ENCODE data around the gene RBMS1. TPM values are rescaled to one million over a fixed set of nuclear protein-coding genes. Genes with fewer than 3 reads are reported as not detected.
A peak's percentile ranks its signal among the peaks of the same experiment; 100 is the strongest.

Gene RBMS1
- polyA plus RNA-seq, 1 donor (not counting 4 experiments of a cell fraction or from before 2014, with no cell fraction given): 89.1 TPM

DNA sequence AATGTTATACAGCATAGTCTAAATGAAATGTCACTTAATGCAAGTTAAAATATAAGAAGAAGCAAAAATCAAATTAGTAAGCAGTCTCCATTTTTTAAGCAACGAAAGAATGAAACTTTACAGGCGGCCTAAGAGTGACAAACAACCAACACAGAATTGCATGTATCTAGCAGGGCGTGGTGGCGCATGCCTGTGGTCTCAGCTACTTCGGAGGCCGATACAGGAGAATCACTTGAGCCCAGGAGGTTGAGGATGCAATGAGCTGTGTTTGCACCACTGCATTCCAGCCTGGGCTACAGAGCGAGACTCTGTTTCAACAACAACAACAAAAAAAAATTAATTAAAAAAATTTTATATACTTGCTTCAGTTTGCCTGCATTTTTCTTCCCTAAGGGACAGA is 16.6 kb downstream of the RBMS1 start:
- DNase-seq (ENCODE audit: low read depth, low spot score): no peak
- no peak overlapping the region for H2AFZ ChIP-seq (ENCODE audit: control insufficient read depth, low read length)
- no peak overlapping the region for H3K4me2 ChIP-seq (ENCODE audit: control insufficient read depth, extremely low read depth, insufficient read depth, low read depth, low read length)
- TF ChIP-seq, protein P1, sequence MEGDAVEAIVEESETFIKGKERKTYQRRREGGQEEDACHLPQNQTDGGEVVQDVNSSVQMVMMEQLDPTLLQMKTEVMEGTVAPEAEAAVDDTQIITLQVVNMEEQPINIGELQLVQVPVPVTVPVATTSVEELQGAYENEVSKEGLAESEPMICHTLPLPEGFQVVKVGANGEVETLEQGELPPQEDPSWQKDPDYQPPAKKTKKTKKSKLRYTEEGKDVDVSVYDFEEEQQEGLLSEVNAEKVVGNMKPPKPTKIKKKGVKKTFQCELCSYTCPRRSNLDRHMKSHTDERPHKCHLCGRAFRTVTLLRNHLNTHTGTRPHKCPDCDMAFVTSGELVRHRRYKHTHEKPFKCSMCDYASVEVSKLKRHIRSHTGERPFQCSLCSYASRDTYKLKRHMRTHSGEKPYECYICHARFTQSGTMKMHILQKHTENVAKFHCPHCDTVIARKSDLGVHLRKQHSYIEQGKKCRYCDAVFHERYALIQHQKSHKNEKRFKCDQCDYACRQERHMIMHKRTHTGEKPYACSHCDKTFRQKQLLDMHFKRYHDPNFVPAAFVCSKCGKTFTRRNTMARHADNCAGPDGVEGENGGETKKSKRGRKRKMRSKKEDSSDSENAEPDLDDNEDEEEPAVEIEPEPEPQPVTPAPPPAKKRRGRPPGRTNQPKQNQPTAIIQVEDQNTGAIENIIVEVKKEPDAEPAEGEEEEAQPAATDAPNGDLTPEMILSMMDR (optimal IDR thresholded peaks at IDR 0.05 in 1 of 3, IDR thresholded peaks at IDR 0.05 in 1 of 3, conservative IDR thresholded peaks at IDR 0.05 in 1 of 3; ENCODE audit: extremely low read depth in 1 of 3, insufficient read depth in 2 of 3, low read length in 3 of 3): no peak
- no peak for TF ChIP-seq EZH2 (IDR thresholded peaks at IDR 0.05; ENCODE audit: low read length)
- H4K20me1 ChIP-seq (ENCODE audit: control insufficient read depth, extremely low read depth, insufficient read depth, low read length): no peaks in the 10 kb centered on the region
- FAIRE-seq: no peak
- H3K27ac ChIP-seq (ENCODE audit: control insufficient read depth, insufficient read depth, low read length): no peak overlapping the region
- peaks cover 78% of the 10 kb centered on the region for H3K79me2 ChIP-seq (ENCODE audit: control insufficient read depth, insufficient read depth, low read length)
- H3K27me3 ChIP-seq (ENCODE audit: control insufficient read depth, extremely low read depth, insufficient read depth, low read length): no peaks in the 10 kb centered on the region
- no peak overlapping the region for H3K4me3 ChIP-seq (ENCODE audit: control insufficient read depth in 2 of 3, extremely low read depth in 1 of 3, insufficient read depth in 2 of 3, low read depth in 1 of 3, low read length in 3 of 3)
- H3K9me1 ChIP-seq (ENCODE audit: control insufficient read depth, extremely low read depth, insufficient read depth, low read length): no peaks in the 10 kb centered on the region
- H3K9ac ChIP-seq (ENCODE audit: control insufficient read depth, extremely low read depth, insufficient read depth, low read length): no peak overlapping the region
- dilution Hi-C loops (cut with MboI; ENCODE audit: extremely low pct_ligation_motif_present, low sequenced_read_pairs): no loop called here
- no peaks in the 10 kb centered on the region for H3K9me3 ChIP-seq (ENCODE audit: control insufficient read depth, low read depth, low read length)
- peaks cover 18% of the 10 kb centered on the region for H3K4me1 ChIP-seq (ENCODE audit: control insufficient read depth, extremely low read depth, insufficient read depth, low read length)
- H3K36me3 ChIP-seq (ENCODE audit: control insufficient read depth in 2 of 2, extremely low read depth in 1 of 2, insufficient read depth in 2 of 2, low read length in 2 of 2): no peaks in the 10 kb centered on the region

DNA sequence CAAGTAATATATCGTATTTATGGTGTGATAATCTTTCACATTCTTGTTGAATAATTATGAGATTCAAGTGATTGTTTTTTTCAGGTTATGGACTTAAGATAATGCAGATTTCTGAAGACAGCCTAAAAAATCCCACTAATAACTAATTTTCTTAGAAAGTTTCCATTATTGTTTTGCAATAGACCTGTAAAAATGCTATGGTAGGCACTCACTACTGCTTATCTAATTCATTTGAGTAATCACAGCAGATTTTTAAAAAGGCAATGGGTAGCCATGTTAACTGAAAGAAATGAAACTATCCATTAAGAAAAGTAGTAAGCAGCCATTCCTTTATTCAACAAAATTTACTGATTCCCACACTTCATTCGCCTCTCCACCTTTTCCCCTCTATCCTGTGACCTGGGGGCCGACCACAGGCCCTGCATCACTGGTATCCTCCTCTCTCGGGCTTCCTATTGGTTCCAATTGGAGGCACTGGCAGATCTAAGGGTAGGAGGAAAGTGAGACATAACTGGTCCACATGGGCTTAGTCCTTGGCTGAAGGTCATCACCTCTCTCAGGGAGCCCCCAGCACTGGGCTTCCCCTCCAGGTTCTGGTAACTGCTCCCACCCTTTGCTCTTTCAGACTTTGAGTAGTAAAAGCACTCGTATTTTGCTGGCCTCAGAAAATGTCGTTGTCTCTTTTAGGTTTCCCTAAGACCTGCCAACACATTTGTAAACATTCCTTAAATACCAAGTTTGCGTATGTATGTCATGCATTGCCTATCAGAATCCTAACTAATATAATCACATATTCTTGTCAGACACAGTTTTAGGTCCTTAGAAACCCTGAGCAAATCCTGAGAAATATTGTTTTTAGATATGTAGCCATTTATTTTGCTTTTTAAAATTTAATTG is 18.5 kb downstream of the RBMS1 start:
- Histone ChIP-seq H4K20me1 (ENCODE audit: control insufficient read depth, extremely low read depth, insufficient read depth, low read length) (no peaks in the 10 kb centered on the region), H3K27me3 (ENCODE audit: control insufficient read depth, extremely low read depth, insufficient read depth, low read length) (no peaks in the 10 kb centered on the region), H3K9me3 (ENCODE audit: control insufficient read depth, low read depth, low read length) (no peaks in the 10 kb centered on the region), H3K36me3 (ENCODE audit: control insufficient read depth in 2 of 2, extremely low read depth in 1 of 2, insufficient read depth in 2 of 2, low read length in 2 of 2) (no peaks in the 10 kb centered on the region), H3K9ac (ENCODE audit: control insufficient read depth, extremely low read depth, insufficient read depth, low read length) (no peak overlapping the region), H3K4me1 (ENCODE audit: control insufficient read depth, extremely low read depth, insufficient read depth, low read length) (peaks cover 18% of the 10 kb centered on the region), H3K4me3 (ENCODE audit: control insufficient read depth in 2 of 3, extremely low read depth in 1 of 3, insufficient read depth in 2 of 3, low read depth in 1 of 3, low read length in 3 of 3) (peak overlapping the region in 1 of 3 experiments; percentile 36), H3K79me2 (ENCODE audit: control insufficient read depth, insufficient read depth, low read length) (peaks cover 79% of the 10 kb centered on the region), H3K9me1 (ENCODE audit: control insufficient read depth, extremely low read depth, insufficient read depth, low read length) (no peaks in the 10 kb centered on the region), H2AFZ (ENCODE audit: control insufficient read depth, low read length) (no peak overlapping the region), H3K27ac (ENCODE audit: control insufficient read depth, insufficient read depth, low read length) (peak overlapping the region; percentile 72), H3K4me2 (ENCODE audit: control insufficient read depth, extremely low read depth, insufficient read depth, low read depth, low read length) (peak overlapping the region; percentile 74)
- DNase-seq (ENCODE audit: low read depth, low spot score) (no peak), FAIRE-seq (no peak)
- dilution Hi-C loops (cut with MboI; ENCODE audit: extremely low pct_ligation_motif_present, low sequenced_read_pairs): no loop called here
- no peak for TF ChIP-seq EZH2 (IDR thresholded peaks at IDR 0.05; ENCODE audit: low read length)
- TF ChIP-seq, protein P1 (optimal IDR thresholded peaks at IDR 0.05 in 1 of 3, IDR thresholded peaks at IDR 0.05 in 1 of 3, conservative IDR thresholded peaks at IDR 0.05 in 1 of 3; ENCODE audit: extremely low read depth in 1 of 3, insufficient read depth in 2 of 3, low read length in 3 of 3): no peak

Measured in keratinocyte (primary cell).